Endothelial cell of umbilical vein (primary cell): ENCODE measurements around the gene PALD1.

Source experiments
- EZH2 ChIP-seq: IDR thresholded peaks from 2 replicates; pipeline ENCODE4 v1.6.1; 2012; ENCODE audit warnings: borderline replicate concordance, low read depth, mild to moderate bottlenecking, moderate library complexity, low read length, inconsistent platforms; ENCODE audit not compliant: severe bottlenecking
- MYC ChIP-seq: IDR thresholded peaks from one replicate; pipeline ENCODE4 v1.6.1; 2011; ENCODE audit warnings: mild to moderate bottlenecking, low read depth, low read length
- POLR2A ChIP-seq: IDR thresholded peaks from 2 replicates; pipeline ENCODE4 v1.6.1; 2012; ENCODE audit warnings: low read depth, mild to moderate bottlenecking, control low read depth, low read length
- TF ChIP-seq, protein P1 (sequence below), 2 donors: IDR thresholded peaks; 1 replicate in 1 of 2; 2 replicates in 1 of 2; pipeline ENCODE4 v1.5.1; 2011; ENCODE audit warnings: low read length in 2 of 2, mild to moderate bottlenecking in 2 of 2, moderate library complexity in 2 of 2, control low read depth in 1 of 2, inconsistent platforms in 1 of 2, low read depth in 1 of 2; ENCODE audit not compliant: insufficient read depth in 1 of 2; ENCODE audit errors: extremely low read depth in 1 of 2

DNA sequence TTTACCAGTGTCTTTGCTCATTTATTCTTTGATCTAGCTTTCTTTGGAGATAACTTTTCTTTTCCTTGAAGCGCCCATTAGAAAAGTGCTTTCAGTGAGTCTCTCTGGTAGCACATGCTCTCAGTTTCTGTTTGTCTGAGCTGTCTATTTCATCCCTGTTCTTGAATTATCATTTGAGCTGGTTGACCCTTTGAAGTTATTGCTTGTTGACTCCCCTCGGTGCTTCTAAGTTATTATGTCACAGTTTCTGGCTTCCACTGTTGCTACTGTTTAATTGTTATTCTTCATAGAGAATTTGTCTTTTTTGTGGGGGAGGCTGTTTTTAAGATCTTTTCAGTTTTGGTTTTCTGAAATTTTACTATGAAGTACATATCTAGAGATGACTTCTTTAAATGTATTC, 135.4 kb downstream of the PALD1 start:
- TF ChIP-seq POLR2A (no peak), MYC (no peak), EZH2 (no peak)
- TF ChIP-seq, protein P1, sequence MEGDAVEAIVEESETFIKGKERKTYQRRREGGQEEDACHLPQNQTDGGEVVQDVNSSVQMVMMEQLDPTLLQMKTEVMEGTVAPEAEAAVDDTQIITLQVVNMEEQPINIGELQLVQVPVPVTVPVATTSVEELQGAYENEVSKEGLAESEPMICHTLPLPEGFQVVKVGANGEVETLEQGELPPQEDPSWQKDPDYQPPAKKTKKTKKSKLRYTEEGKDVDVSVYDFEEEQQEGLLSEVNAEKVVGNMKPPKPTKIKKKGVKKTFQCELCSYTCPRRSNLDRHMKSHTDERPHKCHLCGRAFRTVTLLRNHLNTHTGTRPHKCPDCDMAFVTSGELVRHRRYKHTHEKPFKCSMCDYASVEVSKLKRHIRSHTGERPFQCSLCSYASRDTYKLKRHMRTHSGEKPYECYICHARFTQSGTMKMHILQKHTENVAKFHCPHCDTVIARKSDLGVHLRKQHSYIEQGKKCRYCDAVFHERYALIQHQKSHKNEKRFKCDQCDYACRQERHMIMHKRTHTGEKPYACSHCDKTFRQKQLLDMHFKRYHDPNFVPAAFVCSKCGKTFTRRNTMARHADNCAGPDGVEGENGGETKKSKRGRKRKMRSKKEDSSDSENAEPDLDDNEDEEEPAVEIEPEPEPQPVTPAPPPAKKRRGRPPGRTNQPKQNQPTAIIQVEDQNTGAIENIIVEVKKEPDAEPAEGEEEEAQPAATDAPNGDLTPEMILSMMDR (IDR thresholded peaks at IDR 0.05; ENCODE audit: extremely low read depth in 1 of 2, insufficient read depth in 1 of 2, low read depth in 1 of 2, low read length in 2 of 2): no peak
